ENCODE results near the gene TSHZ1. TPM values are rescaled to one million over a fixed set of nuclear protein-coding genes. Genes with fewer than 3 reads are reported as not detected.

Gene TSHZ1
- total RNA-seq, 1 donor from 2014 or later, result 12.2 TPM

- no peaks in the 10 kb centered on the region for H3K27me3 Mint-ChIP-seq (ENCODE audit: unreplicated experiment)
- peak overlapping the region; percentile 75 for H3K27ac Mint-ChIP-seq (ENCODE audit: unreplicated experiment)
- no peak for DNase-seq (ENCODE audit: extremely low spot score, unreplicated experiment)
- H3K4me3 Mint-ChIP-seq (ENCODE audit: unreplicated experiment), result peak overlapping the region; percentile 46
- H3K9me3 Mint-ChIP-seq (ENCODE audit: unreplicated experiment), result no peaks in the 10 kb centered on the region
- TF ChIP-seq, protein P1, sequence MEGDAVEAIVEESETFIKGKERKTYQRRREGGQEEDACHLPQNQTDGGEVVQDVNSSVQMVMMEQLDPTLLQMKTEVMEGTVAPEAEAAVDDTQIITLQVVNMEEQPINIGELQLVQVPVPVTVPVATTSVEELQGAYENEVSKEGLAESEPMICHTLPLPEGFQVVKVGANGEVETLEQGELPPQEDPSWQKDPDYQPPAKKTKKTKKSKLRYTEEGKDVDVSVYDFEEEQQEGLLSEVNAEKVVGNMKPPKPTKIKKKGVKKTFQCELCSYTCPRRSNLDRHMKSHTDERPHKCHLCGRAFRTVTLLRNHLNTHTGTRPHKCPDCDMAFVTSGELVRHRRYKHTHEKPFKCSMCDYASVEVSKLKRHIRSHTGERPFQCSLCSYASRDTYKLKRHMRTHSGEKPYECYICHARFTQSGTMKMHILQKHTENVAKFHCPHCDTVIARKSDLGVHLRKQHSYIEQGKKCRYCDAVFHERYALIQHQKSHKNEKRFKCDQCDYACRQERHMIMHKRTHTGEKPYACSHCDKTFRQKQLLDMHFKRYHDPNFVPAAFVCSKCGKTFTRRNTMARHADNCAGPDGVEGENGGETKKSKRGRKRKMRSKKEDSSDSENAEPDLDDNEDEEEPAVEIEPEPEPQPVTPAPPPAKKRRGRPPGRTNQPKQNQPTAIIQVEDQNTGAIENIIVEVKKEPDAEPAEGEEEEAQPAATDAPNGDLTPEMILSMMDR (IDR thresholded peaks at IDR 0.05), result no peak
- peaks cover 28% of the 10 kb centered on the region for H3K4me1 Mint-ChIP-seq (ENCODE audit: unreplicated experiment)
- H3K36me3 Mint-ChIP-seq (ENCODE audit: unreplicated experiment), result no peaks in the 10 kb centered on the region
These were observed 17.1 kb downstream of the TSHZ1 start for GRCh38 chr18:75227535-75228296.

- Mint-ChIP-seq H3K27ac (ENCODE audit: unreplicated experiment) (no peak overlapping the region), H3K27me3 (ENCODE audit: unreplicated experiment) (no peaks in the 10 kb centered on the region), H3K4me1 (ENCODE audit: unreplicated experiment) (peaks cover 28% of the 10 kb centered on the region), H3K4me3 (ENCODE audit: unreplicated experiment) (no peak overlapping the region), H3K36me3 (ENCODE audit: unreplicated experiment) (no peaks in the 10 kb centered on the region), H3K9me3 (ENCODE audit: unreplicated experiment) (no peaks in the 10 kb centered on the region)
- no peak for DNase-seq (ENCODE audit: extremely low spot score, unreplicated experiment)
- TF ChIP-seq, protein P1 (IDR thresholded peaks at IDR 0.05), result no peak
These were observed 18.4 kb downstream of the TSHZ1 start for GRCh38 chr18:75228967-75229366.

- DNase-seq (ENCODE audit: extremely low spot score, unreplicated experiment), result no peak
- no peaks in the 10 kb centered on the region for H3K27me3 Mint-ChIP-seq (ENCODE audit: unreplicated experiment)
- TF ChIP-seq, protein P1 (IDR thresholded peaks at IDR 0.05), result no peak
- H3K27ac Mint-ChIP-seq (ENCODE audit: unreplicated experiment), result no peak overlapping the region
- no peaks in the 10 kb centered on the region for H3K36me3 Mint-ChIP-seq (ENCODE audit: unreplicated experiment)
- peaks cover 26% of the 10 kb centered on the region for H3K4me1 Mint-ChIP-seq (ENCODE audit: unreplicated experiment)
- no peaks in the 10 kb centered on the region for H3K9me3 Mint-ChIP-seq (ENCODE audit: unreplicated experiment)
- H3K4me3 Mint-ChIP-seq (ENCODE audit: unreplicated experiment), result no peak overlapping the region
These were observed 18.8 kb downstream of the TSHZ1 start for GRCh38 chr18:75229437-75229836.

DNA sequence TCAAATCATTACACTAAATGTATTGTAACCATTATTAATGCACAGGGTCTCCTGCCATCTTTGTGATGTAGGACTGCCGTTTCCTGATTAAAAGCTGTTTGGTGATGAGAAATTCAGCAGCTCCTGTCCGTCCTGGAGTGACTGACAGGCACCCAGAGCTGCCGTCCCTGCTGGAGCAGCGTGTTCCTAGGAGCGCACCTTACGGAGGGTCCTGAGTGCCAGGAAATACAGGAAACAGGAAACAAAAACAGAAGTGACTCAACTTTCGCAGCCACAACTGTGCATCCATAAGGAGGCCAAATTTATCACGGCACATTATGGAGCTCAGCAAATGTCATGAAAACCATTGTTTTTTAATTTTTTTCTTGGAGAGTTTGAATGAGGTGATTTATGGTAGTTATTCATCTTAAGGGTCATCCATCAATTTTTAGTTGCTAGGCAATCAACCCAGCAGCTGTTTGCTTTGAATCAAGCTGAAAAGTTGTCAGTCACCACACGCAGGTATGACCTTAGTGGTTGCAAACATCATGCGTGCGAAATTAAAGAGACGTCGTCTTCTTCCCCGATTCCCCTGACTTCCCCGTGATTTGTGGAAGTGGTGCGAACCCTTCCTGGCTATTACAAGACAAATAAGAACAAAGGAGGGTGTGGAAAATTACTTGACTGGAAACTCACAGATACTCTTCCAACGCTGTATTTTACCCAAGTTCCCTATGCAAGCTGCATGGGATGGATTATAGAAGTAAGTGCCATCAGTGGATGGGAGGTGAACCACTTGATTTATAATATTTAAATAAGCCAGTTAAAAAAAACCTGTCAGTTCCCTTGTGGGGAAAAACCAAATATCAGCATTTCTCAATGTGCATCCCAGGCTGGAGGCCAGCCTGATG is 19.8 kb downstream of the TSHZ1 start:
- DNase-seq (ENCODE audit: extremely low spot score, unreplicated experiment), result no peak
- Mint-ChIP-seq H3K27ac (ENCODE audit: unreplicated experiment) (no peak overlapping the region), H3K4me1 (ENCODE audit: unreplicated experiment) (peaks cover 26% of the 10 kb centered on the region), H3K27me3 (ENCODE audit: unreplicated experiment) (no peaks in the 10 kb centered on the region), H3K4me3 (ENCODE audit: unreplicated experiment) (no peak overlapping the region), H3K36me3 (ENCODE audit: unreplicated experiment) (no peaks in the 10 kb centered on the region), H3K9me3 (ENCODE audit: unreplicated experiment) (no peaks in the 10 kb centered on the region)
- TF ChIP-seq, protein P1 (IDR thresholded peaks at IDR 0.05), result no peak

GRCh38 chr18:75231053-75231406 is 20.4 kb downstream of the TSHZ1 start:
- H3K4me3 Mint-ChIP-seq (ENCODE audit: unreplicated experiment), result no peak overlapping the region
- no peak for DNase-seq (ENCODE audit: extremely low spot score, unreplicated experiment)
- H3K4me1 Mint-ChIP-seq (ENCODE audit: unreplicated experiment), result peaks cover 26% of the 10 kb centered on the region
- no peak overlapping the region for H3K27ac Mint-ChIP-seq (ENCODE audit: unreplicated experiment)
- H3K36me3 Mint-ChIP-seq (ENCODE audit: unreplicated experiment), result no peaks in the 10 kb centered on the region
- no peaks in the 10 kb centered on the region for H3K27me3 Mint-ChIP-seq (ENCODE audit: unreplicated experiment)
- H3K9me3 Mint-ChIP-seq (ENCODE audit: unreplicated experiment), result no peaks in the 10 kb centered on the region
- TF ChIP-seq, protein P1 (IDR thresholded peaks at IDR 0.05), result no peak
